ENCODE data around the gene EBLN1. TPM values are rescaled to one million over a fixed set of nuclear protein-coding genes. Genes with fewer than 3 reads are reported as not detected.

EBLN1 gene
- total RNA-seq, 2 donors from 2014 or later, result not detected

DNA sequence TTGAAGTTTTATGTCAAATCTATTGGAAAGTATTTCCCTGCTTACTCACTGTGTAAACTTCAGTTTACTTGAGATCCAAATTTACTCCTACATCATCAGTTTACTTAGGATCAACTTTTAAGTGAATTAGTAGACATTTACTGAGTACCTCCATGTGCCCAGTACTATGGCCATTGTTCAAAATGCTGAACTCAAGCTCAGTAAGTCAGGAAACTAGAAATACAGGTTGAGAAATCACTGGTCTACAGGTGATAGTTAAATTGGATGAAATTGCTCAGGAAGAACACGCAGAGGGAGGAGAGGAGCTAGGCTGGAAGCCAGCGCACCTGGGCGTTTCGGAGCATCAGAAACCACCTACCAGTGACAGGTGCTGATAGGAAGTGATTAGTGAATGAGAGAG lies 25.5 kb upstream of the EBLN1 start:
- DNase-seq (ENCODE audit: low spot score), result no peak

GRCh38 chr10:22231260-22231659 lies 13.4 kb upstream of the EBLN1 start:
- DNase-seq (ENCODE audit: low spot score) (no peak), ATAC-seq (ENCODE audit: insufficient number of reproducible peaks, low FRiP score, low read depth) (no peak)
- Histone ChIP-seq H3K9me3 (no peaks in the 10 kb centered on the region), H3K36me3 (no peaks in the 10 kb centered on the region), H3K27ac (no peak overlapping the region), H3K4me3 (no peak overlapping the region), H3K4me1 (ENCODE audit: control insufficient read depth in 1 of 2, low read depth in 2 of 2) (peaks cover 3 to 10% of the 10 kb centered on the region in 2 donors), H3K27me3 (replicated peaks; ENCODE audit: insufficient read depth) (no peaks in the 10 kb centered on the region)
- no peak for TF ChIP-seq CTCF (IDR thresholded peaks at IDR 0.05)

More for the DNA sequence above, 25.5 kb upstream of the EBLN1 start:
- H3K4me3 ChIP-seq, result no peak overlapping the region
- H3K27me3 ChIP-seq (replicated peaks; ENCODE audit: insufficient read depth), result no peaks in the 10 kb centered on the region
- no peak overlapping the region for H3K27ac ChIP-seq
- ATAC-seq (ENCODE audit: insufficient number of reproducible peaks, low FRiP score, low read depth), result no peak
- H3K36me3 ChIP-seq, result no peaks in the 10 kb centered on the region
- TF ChIP-seq CTCF (IDR thresholded peaks at IDR 0.05), result no peak
- H3K9me3 ChIP-seq, result no peaks in the 10 kb centered on the region
- peaks cover 0 to 3% of the 10 kb centered on the region in 2 donors for H3K4me1 ChIP-seq (ENCODE audit: control insufficient read depth in 1 of 2, low read depth in 2 of 2)

GRCh38 chr10:22230158-22230833 lies 12.5 kb upstream of the EBLN1 start:
- DNase-seq (ENCODE audit: low spot score) (no peak), ATAC-seq (ENCODE audit: insufficient number of reproducible peaks, low FRiP score, low read depth) (no peak)
- Histone ChIP-seq H3K4me3 (peak overlapping the region; percentile 96), H3K27me3 (replicated peaks; ENCODE audit: insufficient read depth) (no peaks in the 10 kb centered on the region), H3K36me3 (no peaks in the 10 kb centered on the region), H3K9me3 (no peaks in the 10 kb centered on the region), H3K4me1 (ENCODE audit: control insufficient read depth in 1 of 2, low read depth in 2 of 2) (peaks cover 3 to 10% of the 10 kb centered on the region in 2 donors), H3K27ac (peak overlapping the region; percentile 78 to 89)
- TF ChIP-seq CTCF (IDR thresholded peaks at IDR 0.05), result no peak

DNA sequence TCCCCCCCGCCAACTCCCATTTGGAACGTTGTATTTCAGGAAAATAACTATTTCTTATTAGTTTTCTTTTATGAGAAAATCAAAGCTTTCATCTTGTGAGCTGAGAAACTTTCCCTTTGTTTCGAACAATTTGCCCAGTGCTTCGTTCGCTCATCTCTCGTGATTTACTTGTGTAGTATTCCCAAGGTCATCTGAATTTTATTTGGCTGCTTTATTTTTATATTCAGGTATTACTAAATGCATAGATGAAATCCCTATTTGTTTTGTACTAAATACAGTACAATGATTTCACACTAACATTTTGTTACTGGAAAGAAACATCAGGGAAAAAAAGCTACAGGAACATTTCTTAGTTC lies 12.0 kb upstream of the EBLN1 start:
- Histone ChIP-seq H3K27me3 (replicated peaks; ENCODE audit: insufficient read depth) (no peaks in the 10 kb centered on the region), H3K4me3 (peak overlapping the region; percentile 96), H3K27ac (peak overlapping the region; percentile 78 to 89), H3K4me1 (ENCODE audit: control insufficient read depth in 1 of 2, low read depth in 2 of 2) (peaks cover 3 to 10% of the 10 kb centered on the region in 2 donors), H3K36me3 (no peaks in the 10 kb centered on the region), H3K9me3 (no peaks in the 10 kb centered on the region)
- no peak for DNase-seq (ENCODE audit: low spot score)
- no peak for ATAC-seq (ENCODE audit: insufficient number of reproducible peaks, low FRiP score, low read depth)
- TF ChIP-seq CTCF (IDR thresholded peaks at IDR 0.05), result no peak

GRCh38 chr10:22228943-22229801 lies 11.4 kb upstream of the EBLN1 start:
- Histone ChIP-seq H3K9me3 (no peaks in the 10 kb centered on the region), H3K36me3 (no peaks in the 10 kb centered on the region), H3K27me3 (replicated peaks; ENCODE audit: insufficient read depth) (no peaks in the 10 kb centered on the region), H3K27ac (peak overlapping the region; percentile 78 to 89), H3K4me1 (ENCODE audit: control insufficient read depth in 1 of 2, low read depth in 2 of 2) (peaks cover 3 to 10% of the 10 kb centered on the region in 2 donors), H3K4me3 (peak overlapping the region; percentile 96)
- DNase-seq (ENCODE audit: low spot score) (peak; percentile 41), ATAC-seq (ENCODE audit: insufficient number of reproducible peaks, low FRiP score, low read depth) (peak; percentile 82)
- TF ChIP-seq CTCF (IDR thresholded peaks at IDR 0.05), result no peak

Data from thoracic aorta (tissue), 2 donors.